Ovary (tissue), 3 donors: ENCODE data around the gene SGSH.

Experiments
- EP300 ChIP-seq: sonication (generic); formaldehyde crosslinking; IDR thresholded peaks from one replicate; pipeline ENCODE4 v1.6.1; 2017; ENCODE audit warnings: antibody characterized with exemption
- POLR2A ChIP-seq: fragments of 450-650 bp; IDR thresholded peaks from one replicate; pipeline ENCODE4 v1.6.1; 2017; ENCODE audit warnings: antibody characterized with exemption, mild to moderate bottlenecking, moderate library complexity
- TF ChIP-seq, protein P1 (sequence below), 3 donors: fragments of 450-650 bp in 2 of 3; fragments of 200-600 bp in 1 of 3; IDR thresholded peaks; one replicate each; pipeline versions ENCODE4 v1.5.1 to v1.8.0; 2016 to 2022; ENCODE audit warnings: antibody characterized with exemption in 3 of 3, mild to moderate bottlenecking in 1 of 3
- donor health status: DM: no; HTN: no; CAD: no.

GRCh38 chr17:80221351-80222105 lies 1.4 kb upstream of the SGSH start:
- TF ChIP-seq POLR2A = no peak
- TF ChIP-seq, protein P1, sequence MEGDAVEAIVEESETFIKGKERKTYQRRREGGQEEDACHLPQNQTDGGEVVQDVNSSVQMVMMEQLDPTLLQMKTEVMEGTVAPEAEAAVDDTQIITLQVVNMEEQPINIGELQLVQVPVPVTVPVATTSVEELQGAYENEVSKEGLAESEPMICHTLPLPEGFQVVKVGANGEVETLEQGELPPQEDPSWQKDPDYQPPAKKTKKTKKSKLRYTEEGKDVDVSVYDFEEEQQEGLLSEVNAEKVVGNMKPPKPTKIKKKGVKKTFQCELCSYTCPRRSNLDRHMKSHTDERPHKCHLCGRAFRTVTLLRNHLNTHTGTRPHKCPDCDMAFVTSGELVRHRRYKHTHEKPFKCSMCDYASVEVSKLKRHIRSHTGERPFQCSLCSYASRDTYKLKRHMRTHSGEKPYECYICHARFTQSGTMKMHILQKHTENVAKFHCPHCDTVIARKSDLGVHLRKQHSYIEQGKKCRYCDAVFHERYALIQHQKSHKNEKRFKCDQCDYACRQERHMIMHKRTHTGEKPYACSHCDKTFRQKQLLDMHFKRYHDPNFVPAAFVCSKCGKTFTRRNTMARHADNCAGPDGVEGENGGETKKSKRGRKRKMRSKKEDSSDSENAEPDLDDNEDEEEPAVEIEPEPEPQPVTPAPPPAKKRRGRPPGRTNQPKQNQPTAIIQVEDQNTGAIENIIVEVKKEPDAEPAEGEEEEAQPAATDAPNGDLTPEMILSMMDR (IDR thresholded peaks at IDR 0.05) = no peak
- TF ChIP-seq EP300 = no peak
